HL-60/S4 treated with retinoic acid at 250 ng/mL for 4 days and 3 days (cell line): Measurements from ENCODE around the gene CHRNA7.
"Not testable (repeated sequence)": the region's sequence is repeated elsewhere in the genome, so short reads cannot be mapped to it uniquely, and the experiment has no call there.

Source experiments
- in situ Hi-C: fragments of 300-500 bp; cut with MboI; formaldehyde crosslinking; loops from 2 replicates; pipeline ENCODE4 v1.7.0; 2022; ENCODE audit warnings: low sequenced_read_pairs

The CHRNA7 gene

GRCh38 chr15:32166270-32166669 lies 136.0 kb downstream of the CHRNA7 start:
- in situ Hi-C loops = not testable (repeated sequence)

- in situ Hi-C loops = not testable (repeated sequence)
Observed at GRCh38 chr15:32167913-32168312, 137.6 kb downstream of the CHRNA7 start.

DNA sequence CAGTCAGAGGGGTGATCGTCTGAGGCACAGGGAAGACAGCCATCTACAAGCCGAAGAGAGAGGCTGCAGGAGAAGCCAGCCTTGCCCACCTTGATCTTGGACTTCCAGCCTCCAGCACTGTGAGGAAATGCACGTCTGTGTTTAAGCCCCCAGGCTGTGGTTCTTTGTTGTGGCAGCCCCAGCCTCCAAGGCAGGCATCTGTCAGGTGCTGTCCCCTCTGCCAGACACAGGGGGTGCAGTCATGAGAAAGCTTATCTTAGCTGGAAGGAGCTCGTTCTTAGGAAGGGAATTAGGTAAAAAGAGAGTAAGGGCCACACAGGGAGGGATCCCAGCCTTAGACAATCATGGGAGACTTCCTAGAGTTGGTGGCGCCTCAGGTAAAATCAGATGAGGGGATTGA lies 150.3 kb downstream of the CHRNA7 start:
- in situ Hi-C loops = not testable (repeated sequence)

- in situ Hi-C loops = not testable (repeated sequence)
Observed at GRCh38 chr15:32193780-32194179, 163.5 kb downstream of the CHRNA7 start.

DNA sequence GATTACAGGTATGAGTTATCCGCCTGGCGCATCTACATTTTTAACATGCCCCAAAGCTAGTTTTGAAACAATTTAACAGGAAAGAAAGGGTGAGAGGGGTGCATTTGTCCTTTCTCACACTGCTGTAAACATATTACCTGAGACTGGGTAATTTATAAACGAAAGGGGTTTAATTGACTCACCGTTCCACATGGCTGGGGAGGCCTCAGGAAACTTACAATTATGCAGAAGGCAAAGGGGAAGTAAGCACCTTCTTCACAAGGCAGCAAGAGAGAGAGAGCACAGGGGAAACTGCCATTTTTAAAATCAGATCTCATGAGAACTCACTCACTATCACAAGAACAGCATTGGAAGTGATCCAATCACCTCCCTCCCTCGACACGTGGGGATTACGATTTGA lies 165.9 kb downstream of the CHRNA7 start:
- in situ Hi-C loops = not testable (repeated sequence)

DNA sequence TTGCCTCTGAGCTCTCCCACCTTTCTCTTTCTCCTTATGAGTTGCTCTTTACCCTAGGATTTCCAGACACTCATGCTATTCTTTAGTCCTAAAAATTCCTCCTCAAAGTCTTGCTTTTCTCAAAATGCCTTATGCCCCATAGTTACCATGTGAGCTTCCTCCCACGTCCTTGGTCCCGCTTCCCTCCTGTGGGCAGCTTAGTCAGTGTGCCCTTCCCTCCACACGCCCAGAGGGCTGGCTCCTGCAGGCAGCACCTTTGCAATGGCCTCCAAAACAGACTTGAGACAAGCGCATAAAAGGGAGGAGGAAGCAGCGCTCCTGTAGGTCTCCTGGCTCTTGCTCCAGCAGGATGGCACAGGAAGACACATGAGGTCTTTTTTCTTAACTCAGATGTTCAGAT lies 168.6 kb downstream of the CHRNA7 start:
- in situ Hi-C loops = not testable (repeated sequence)

DNA sequence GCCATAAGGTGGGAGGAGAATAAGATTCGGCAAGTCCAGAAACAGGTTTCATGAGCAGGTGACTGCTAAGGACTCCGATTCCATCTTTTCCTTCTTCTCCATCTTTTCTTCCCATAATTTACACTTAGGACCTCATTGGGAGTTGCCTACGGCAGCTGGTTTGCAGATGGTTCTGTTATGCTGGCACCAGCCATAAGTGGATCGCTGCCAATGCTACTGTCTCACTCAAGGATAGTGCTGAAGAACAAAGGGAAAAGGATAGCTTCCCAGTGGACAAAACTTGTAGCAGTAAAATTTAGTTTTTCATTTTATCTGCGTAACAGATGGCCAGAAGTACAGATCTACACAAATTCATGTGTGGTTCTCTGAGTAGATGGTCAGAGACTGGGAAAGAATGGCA lies 178.8 kb downstream of the CHRNA7 start:
- in situ Hi-C loops = not testable (repeated sequence)

DNA sequence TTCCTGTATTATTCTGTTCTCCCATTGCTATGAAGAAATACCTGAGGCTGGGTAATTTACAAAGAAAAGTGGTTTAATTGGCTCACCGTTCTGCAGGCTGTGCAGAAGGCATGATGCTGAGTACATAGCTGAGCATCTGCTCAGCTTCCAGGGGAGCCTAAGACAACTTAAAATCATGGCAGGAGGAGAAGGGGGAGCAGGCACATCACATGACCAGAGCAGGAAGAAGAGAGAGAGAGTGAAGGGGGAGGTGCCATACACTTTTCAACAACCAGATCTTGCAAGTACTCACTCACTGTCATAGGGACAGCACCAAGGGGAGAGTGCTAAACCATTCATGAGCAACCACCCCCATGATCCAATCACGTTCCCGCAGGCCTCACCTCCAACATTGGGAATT lies 188.4 kb downstream of the CHRNA7 start:
- in situ Hi-C loops = no loop called here
